Parathyroid adenoma (tissue), 2 donors: ENCODE measurements around the gene TNKS1BP1.

ENCODE experiments used
- H2AFZ ChIP-seq: fragments of 300-600 bp; sonication (generic); one replicate; pipeline ENCODE4 v1.7.0; 2017; ENCODE audit warnings: antibody characterized with exemption, mild to moderate bottlenecking
- H3K27ac ChIP-seq: fragments of 300-600 bp; sonication (generic); one replicate; pipeline ENCODE4 v1.7.0; 2017
- H3K27me3 ChIP-seq: fragments of 300-600 bp; sonication (generic); one replicate; pipeline ENCODE4 v1.7.0; 2017; ENCODE audit warnings: low read length; ENCODE audit not compliant: control insufficient read depth, insufficient read depth
- H3K36me3 ChIP-seq: fragments of 300-600 bp; sonication (generic); one replicate; pipeline ENCODE4 v1.7.0; 2017; ENCODE audit warnings: low read length; ENCODE audit not compliant: control insufficient read depth, insufficient read depth
- H3K4me1 ChIP-seq: fragments of 300-600 bp; sonication (generic); one replicate; pipeline ENCODE4 v1.7.0; 2017; ENCODE audit warnings: control low read depth
- H3K4me2 ChIP-seq: fragments of 300-600 bp; sonication (generic); one replicate; pipeline ENCODE4 v1.7.0; 2017; ENCODE audit warnings: low read length
- H3K4me3 ChIP-seq: fragments of 300-600 bp; sonication (generic); one replicate; pipeline ENCODE4 v1.7.0; 2017; ENCODE audit warnings: low read depth, low read length
- H3K79me2 ChIP-seq: fragments of 300-600 bp; sonication (generic); one replicate; pipeline ENCODE4 v1.7.0; 2017; ENCODE audit warnings: control low read depth
- H3K9ac ChIP-seq: fragments of 300-600 bp; sonication (generic); one replicate; pipeline ENCODE4 v1.7.0; 2017; ENCODE audit warnings: mild to moderate bottlenecking
- H3K9me3 ChIP-seq: fragments of 300-600 bp; sonication (generic); one replicate; pipeline ENCODE4 v1.7.0; 2017; ENCODE audit warnings: low read length; ENCODE audit not compliant: control insufficient read depth
- CTCF ChIP-seq: fragments of 300-600 bp; sonication (generic); IDR thresholded peaks from one replicate; pipeline ENCODE4 v1.7.0; 2017; ENCODE audit warnings: antibody characterized with exemption, mild to moderate bottlenecking
- donor health status: primary hyperparathyroidism.

TNKS1BP1 gene

GRCh38 chr11:57360991-57361390 is 36.2 kb upstream of the TNKS1BP1 start:
- Histone ChIP-seq H3K27ac (no peak overlapping the region), H3K9me3 (no peaks in the 10 kb centered on the region), H3K4me2 (no peak overlapping the region), H3K9ac (no peak overlapping the region), H3K79me2 (no peaks in the 10 kb centered on the region), H3K4me1 (peaks cover 2% of the 10 kb centered on the region), H2AFZ (no peak overlapping the region), H3K4me3 (no peak overlapping the region), H3K27me3 (no peaks in the 10 kb centered on the region), H3K36me3 (no peaks in the 10 kb centered on the region)
- TF ChIP-seq CTCF: no peak

- H3K79me2 ChIP-seq: no peaks in the 10 kb centered on the region
- no peaks in the 10 kb centered on the region for H3K27me3 ChIP-seq
- H3K9me3 ChIP-seq: no peaks in the 10 kb centered on the region
- H3K4me3 ChIP-seq: no peak overlapping the region
- peaks cover 2% of the 10 kb centered on the region for H3K4me1 ChIP-seq
- H2AFZ ChIP-seq: no peak overlapping the region
- H3K27ac ChIP-seq: no peak overlapping the region
- no peaks in the 10 kb centered on the region for H3K36me3 ChIP-seq
- H3K9ac ChIP-seq: no peak overlapping the region
- no peak for TF ChIP-seq CTCF
- no peak overlapping the region for H3K4me2 ChIP-seq
Observed at GRCh38 chr11:57359896-57360690, 35.3 kb upstream of the TNKS1BP1 start.

GRCh38 chr11:57359396-57359795 is 34.6 kb upstream of the TNKS1BP1 start:
- Histone ChIP-seq H3K79me2 (no peaks in the 10 kb centered on the region), H3K9me3 (no peaks in the 10 kb centered on the region), H3K27me3 (no peaks in the 10 kb centered on the region), H3K4me2 (no peak overlapping the region), H3K4me3 (no peak overlapping the region), H3K4me1 (peaks cover 2% of the 10 kb centered on the region), H2AFZ (no peak overlapping the region), H3K36me3 (no peaks in the 10 kb centered on the region), H3K9ac (no peak overlapping the region), H3K27ac (no peak overlapping the region)
- TF ChIP-seq CTCF: no peak

- no peaks in the 10 kb centered on the region for H3K9me3 ChIP-seq
- H3K36me3 ChIP-seq: no peaks in the 10 kb centered on the region
- H2AFZ ChIP-seq: no peak overlapping the region
- no peaks in the 10 kb centered on the region for H3K27me3 ChIP-seq
- TF ChIP-seq CTCF: no peak
- no peak overlapping the region for H3K27ac ChIP-seq
- H3K4me2 ChIP-seq: no peak overlapping the region
- peaks cover 2% of the 10 kb centered on the region for H3K4me1 ChIP-seq
- no peak overlapping the region for H3K9ac ChIP-seq
- H3K4me3 ChIP-seq: no peak overlapping the region
- no peaks in the 10 kb centered on the region for H3K79me2 ChIP-seq
Observed at GRCh38 chr11:57358991-57359390, 34.2 kb upstream of the TNKS1BP1 start.

GRCh38 chr11:57358543-57358961 is 33.8 kb upstream of the TNKS1BP1 start:
- Histone ChIP-seq H3K4me1 (no peaks in the 10 kb centered on the region), H3K9ac (no peak overlapping the region), H3K36me3 (no peaks in the 10 kb centered on the region), H3K4me3 (no peak overlapping the region), H3K27me3 (no peaks in the 10 kb centered on the region), H2AFZ (no peak overlapping the region), H3K27ac (no peak overlapping the region), H3K79me2 (no peaks in the 10 kb centered on the region), H3K4me2 (no peak overlapping the region), H3K9me3 (no peaks in the 10 kb centered on the region)
- TF ChIP-seq CTCF: no peak
